HPDE6-E6E7 (cell line): Measurements from ENCODE around the gene SRXN1.

Experiments
- DNase-seq: peaks from one replicate; pipeline ENCODE4 v3.0.0; 2011; ENCODE audit warnings: missing footprints; ENCODE audit errors: extremely low spot score

SRXN1 gene

DNA sequence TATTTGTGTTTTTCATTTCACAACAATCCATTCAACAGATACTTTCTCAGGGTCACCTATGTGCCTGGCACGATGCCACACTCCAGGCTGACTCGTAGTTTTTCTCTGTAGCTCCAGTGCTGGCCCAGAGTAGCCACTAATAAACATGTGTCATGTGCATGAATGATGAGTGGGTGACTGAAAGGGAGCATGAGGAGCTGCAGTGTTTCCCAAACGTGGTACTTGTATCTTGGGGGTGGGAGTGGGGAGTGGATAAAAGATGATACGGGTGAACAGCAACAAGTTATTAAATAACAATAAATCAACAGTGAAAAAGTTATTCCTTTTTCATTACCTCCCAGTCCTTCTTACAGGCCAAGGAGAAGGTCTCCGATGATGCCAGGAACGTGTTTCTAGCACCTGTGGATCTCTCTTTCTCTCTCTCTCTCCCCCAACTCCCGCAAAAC lies 17.1 kb downstream of the SRXN1 start:
- no peak for DNase-seq

DNA sequence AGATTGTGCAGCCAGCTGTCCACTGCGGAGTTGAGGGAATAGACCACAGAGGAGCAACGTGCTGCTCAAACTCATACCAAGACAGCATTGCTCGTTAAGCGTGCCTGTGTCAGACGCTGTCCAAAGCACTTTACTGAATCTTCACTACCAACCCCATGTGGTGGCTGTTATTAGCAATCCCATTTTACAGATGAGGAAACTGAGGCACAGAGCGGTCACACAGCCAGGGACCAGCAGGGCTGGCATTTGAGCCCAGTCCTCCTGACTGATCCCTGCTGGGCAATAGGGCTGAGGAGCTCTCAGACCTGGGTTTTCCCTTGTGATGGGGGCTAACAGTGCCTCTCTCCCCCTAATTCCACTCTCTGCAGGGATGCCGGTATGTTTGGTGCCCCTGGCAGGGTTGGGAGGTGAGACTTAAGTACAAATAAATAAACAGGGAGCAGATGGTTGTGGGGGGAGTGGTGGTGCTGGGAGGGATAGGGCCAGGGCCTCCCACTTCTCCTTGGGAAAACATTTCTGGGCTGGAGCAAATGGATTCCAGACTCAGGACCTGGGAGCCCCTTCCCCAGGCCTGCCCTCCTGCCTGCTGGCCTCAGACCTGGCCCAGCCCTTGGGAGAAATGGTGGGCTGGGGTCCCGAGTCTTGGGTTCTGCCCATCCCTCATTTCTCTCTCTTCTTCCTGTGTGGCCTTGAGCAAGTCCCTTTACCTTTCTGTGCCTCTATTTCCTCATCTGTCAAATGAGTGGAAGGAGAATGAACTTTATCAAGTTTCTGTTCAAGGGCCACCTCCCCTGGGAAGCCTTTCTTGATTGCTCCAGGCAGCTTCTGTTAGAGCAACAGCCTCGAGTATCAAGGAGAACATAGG lies 17.7 kb downstream of the SRXN1 start:
- no peak for DNase-seq

DNA sequence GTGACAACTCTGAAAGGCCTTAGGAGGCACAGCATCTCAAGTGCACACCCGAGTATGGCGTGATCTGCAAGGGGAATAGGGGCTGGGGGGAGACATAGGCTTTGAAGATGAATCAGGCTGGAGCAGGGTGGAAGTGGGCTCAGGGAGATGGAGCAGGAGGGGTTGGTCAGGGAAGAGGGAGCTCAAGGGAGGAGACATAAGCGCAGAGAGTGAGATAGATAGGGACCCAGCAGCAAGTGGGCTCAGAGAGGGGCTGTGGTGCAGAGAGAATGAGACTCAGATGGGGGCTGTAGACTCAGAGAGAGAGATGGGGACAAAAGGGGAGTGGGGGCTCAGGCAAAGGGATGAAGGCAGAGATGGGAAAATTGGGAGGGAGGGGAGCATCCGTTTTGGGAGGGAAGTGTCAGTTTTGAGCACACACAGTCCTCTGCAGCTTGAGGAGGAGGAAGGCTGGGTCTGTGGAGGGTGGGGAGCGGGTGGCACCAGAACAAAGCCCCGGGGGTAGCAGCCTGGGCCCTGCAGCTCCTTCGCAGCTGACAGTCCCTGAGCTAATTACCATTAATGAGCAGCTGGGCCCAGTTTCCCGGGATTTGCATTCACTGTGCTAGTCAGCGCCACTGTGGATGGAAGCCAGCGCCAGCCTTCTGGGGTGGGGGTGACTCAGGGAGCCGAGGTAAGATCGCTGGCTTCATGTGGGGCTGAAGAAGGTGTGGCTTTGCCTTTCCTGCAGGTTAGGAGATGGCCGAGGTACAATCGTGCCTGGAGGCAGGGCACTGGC lies 18.7 kb downstream of the SRXN1 start:
- DNase-seq = no peak

DNA sequence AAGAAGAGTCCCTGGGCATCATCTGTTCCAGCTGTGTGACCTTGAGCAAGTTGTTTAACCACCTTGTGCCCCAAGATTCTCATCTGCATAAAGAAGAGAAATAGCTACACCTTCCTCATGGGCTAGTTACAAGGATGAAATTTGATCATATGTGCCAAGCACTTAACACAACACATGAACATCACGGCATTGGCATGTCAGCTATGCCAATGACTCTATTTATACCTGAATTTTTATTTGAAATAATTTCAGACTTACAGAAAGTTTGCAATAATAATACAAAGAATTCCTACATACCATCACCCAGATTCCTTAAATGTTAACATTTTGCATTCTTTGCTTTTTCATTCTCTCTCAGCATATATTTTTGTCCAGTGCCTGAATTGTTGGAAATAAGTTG lies 21.9 kb downstream of the SRXN1 start:
- DNase-seq = no peak

DNA sequence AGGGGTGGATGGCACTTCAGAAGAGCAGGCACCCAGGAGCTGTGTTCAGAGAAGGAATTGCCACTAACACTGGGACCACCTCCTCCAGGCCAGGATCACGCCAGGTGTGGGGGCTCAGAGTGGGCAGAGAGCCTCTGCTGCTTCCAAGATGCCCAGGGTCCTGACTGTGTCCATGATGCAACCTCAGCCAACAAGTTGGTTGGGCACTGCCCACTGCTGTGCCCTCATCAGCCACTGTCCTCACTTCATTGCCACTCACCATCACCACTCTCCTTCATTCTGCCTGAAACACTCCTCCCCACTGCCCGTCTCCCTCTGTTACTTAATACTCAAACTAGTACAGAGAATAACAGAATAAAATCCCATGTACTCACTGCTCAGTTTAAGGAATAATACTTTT lies 26.4 kb downstream of the SRXN1 start:
- DNase-seq = no peak

DNA sequence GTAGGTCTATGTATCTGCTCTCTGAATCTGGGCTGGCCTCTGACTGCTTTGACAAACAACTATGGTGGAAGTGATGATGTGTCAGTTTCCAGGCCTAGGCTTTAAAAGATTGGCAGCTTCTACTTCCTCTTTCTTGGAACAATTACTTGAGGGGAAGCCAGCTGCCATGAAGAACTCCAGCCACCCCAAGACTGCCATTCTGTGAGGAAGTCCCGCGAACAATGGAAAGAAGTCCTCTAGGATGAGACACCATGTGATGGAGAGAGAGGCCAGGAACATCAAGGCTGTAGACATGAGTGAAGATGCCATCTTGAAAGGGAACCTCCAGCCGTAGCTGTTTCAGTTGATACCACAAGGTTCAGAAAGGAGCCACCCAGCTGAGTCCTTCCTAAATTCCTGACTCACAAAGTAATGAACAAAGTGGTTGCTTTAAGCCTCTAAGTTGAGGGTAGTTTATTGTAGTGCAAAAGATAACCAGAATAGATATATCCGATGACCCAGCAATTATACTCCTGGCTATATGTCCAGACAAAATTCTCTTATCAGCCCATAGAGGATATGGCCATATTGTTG lies 27.6 kb downstream of the SRXN1 start:
- no peak for DNase-seq

DNA sequence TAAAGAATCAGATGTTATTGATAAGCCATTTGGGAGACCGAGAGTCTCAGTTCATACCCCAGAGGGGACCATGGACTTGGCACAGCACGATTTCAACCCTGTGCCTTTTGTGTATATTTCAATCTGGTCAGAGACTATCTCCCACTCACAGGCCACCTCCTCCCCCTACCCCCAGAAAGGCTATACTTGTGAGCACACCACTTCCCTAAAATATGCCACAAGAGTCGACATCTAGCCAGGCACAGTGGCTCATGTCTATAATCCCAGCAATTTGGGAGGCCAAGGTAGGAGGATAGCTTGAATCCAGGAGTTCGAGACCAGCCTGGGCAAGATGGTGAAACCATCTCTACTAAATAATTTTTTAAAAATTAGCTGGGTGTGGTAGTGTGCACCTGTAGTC lies 29.3 kb downstream of the SRXN1 start:
- no peak for DNase-seq

DNA sequence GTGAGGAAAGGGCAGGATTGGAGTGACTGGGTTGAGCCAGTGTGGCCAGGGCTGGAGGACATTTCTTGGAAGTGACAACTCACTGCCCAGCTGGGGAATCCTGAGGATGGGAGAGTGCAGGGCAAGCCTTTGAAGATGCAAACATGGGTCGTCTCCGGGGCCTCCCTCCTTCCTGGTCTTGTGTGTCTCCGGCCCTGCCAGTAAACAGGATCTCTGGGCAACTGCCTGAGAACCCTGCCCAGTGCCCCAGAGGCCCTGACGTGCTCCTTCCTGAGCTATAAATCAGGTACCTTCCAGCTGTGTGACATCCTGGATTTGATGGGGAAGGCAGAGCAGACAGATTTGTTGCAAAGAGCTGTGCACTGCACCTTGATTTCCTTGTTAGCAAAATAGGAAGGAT lies 30.0 kb downstream of the SRXN1 start:
- DNase-seq = no peak

DNA sequence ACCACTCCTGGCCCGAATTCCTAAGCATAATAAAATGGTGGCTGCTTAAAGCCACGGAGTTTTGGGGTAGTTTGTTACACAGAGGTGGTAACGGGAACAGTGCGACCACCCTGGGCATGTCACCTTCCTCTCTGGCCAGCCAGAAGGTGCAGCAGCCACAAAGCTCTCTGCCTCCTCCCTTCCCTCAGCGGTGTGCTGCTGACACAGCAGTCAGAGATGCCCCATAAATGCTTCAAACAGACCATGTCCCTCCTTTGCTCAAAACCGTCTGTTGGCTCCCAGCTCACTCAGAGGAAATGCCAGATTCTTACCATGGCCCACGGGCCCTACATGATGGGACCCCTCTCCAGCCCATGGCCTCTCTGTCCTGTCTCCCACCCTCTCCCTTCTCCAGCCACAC lies 30.8 kb downstream of the SRXN1 start:
- DNase-seq = no peak

DNA sequence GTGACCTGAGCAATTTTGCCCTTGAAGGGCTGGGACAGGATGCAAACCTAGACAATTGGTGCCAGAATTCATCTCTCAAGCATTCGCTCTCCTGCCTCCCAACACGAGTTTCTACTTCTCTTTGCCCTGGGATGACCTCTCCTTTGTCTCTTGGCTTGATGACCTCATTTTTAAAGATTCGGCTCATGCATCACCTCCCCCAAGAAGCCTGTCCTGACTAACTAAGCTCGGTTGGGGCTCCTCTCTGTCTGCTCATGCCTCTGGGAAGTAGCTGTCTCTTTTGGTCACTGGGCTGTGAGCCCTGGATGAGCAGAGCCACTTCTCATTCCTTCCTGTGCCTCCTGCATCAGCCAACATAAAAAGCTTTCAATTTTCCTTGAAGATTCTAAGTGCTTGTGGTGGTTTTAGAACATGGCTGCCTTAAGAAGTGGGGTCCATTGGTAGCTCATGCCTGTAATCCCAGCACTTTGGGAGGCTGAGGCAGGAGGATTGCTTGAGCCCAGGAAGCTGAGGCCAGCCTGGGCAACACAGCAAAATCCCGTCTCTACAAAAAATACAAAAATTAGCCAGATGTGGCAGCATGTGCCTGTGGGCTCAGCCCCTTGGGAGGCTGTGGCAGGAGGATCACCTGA lies 31.8 kb downstream of the SRXN1 start:
- no peak for DNase-seq

DNA sequence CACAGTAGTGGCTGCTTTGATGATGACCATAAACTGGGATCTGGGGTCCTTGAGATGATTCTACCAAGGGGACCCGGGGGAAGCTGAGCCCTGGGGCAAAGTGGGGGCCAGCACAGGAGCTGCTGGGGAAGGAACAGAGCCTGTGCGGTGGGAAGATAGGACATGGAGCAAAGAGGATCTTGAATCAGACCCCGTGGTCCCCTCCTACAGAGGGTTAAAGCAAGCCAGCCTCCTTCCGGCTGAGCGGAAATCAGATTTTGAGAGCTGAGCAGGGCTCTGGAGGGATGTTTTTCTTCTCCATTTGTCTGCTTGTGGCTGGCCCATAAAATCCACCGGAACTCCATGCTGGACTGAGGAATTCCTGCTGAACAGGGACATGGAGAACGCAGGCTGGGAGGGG lies 32.8 kb downstream of the SRXN1 start:
- no peak for DNase-seq

DNA sequence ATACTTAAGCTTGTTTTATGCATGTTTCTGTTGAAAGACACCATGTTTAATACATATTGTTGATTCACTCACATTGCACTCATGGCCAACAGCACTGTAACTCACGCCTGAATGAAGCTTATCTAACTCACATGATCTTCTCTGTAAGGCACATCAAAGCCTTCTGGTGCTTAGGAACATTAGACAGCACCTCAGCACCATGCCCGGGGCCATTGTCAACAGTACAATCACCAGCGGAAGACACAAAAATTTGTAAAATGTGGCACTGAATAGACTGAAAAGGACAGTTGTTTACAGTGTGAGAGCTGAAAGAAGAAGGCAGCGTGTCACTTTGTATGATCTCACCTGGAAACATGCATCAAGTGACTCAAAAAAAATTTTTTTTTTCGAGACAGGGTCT lies 34.0 kb downstream of the SRXN1 start:
- DNase-seq = no peak

DNA sequence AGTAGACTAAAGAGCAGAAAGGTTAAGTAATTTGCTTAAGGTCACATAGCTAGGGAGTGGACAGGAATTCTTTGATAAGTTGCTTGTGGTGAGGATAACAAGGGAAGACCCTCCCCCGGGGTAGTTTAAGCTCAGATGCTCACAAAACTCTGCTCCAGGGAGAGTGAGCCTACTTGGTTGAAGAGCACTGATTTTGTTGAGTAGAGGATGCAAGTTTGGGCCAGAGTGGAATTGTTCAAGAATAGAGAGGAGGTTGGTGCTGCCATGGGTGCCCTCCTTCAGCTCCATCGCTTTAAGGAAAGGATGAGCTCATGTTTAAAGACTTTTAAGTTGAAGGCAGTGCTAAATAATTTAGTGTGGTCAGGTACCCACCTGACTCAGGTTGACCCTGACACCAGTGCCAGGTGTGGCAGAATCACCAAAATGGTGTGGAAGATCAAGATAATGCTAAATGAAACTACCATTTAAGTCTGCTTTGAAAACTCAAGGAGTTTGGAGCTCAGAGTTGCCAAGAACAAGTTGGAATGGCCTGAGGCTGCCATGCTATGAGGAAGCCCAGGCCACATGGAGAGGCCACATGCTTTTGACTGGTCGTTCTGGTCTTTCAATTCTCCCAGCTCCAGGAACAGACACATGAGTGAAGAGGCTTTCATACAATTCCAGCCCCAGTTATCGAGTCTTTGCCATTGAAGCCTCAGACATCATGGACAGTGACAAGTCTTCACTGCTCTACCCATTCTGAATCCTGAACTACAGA lies 34.9 kb downstream of the SRXN1 start:
- no peak for DNase-seq

DNA sequence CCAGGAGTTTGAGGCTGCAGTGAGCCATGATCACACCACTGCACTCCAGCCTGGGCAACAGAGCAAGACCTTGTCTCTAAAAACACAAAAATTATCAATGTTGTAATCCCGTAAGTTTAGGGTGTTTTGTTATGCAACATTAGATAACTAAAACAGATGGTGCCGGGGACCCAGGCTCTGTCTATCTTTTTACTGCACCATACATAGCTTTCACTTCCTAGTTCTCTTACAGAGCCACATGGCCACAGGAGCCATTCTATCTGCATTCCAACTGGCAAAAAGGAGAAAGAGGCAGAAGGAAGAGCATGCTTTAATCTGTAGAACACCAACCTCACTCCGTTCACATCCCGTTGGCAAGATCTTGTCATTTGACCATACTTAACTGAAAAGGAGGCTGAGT lies 37.5 kb downstream of the SRXN1 start:
- no peak for DNase-seq

DNA sequence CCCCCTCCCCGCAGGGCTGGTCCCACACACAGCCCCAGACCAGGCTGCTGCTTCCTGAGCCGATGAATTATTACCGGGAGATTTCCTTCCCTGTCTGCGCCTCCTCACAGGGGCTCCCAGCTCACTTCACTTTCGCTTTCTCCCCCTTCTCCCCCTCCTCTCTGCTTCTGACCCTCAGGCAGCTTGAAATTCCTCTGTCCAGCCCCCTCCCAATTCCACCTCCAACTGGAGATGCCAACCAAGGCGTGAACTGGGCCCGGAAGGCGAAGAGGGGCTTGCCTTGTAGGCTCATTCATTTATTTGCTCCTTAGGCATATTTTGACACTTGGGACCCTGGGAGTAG lies 41.2 kb downstream of the SRXN1 start:
- no peak for DNase-seq

DNA sequence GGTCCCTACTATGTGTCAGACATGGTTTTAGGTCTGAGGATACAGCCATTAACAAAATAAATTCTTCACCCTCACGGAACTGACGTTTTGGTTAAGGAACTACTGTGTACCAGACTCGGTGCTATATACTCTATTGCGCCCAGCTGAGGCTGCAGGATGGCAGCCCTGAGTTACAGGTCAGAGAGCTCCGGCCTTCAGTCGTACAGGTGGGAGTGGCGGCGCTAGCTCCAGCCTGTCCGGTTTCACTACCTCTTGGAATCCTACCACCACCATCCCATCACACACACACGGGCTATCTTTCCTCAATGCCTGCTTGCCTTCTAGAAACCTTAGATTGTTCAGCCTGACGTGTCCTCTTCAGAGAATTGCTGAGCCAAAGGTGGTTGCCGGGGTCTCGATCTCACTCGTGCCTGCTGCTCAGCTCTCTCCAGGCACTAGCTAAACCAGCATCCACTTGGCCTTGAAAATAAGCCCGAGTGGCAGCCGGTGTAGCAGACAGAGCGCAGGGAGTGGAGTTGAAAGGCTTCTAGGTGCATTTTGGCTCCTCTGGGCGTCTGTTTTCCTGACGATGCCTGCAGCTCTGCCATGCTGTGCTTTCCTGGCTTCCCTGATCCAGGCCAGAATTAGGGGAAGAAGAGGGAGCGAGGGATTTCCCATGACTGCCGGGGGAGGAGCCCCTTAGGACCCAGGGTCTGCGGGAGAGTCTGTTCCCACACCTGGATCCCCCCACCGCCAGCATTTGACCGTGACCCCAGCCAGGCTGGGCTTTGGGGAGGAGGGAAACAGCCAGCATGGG lies 41.8 kb downstream of the SRXN1 start:
- DNase-seq = no peak

DNA sequence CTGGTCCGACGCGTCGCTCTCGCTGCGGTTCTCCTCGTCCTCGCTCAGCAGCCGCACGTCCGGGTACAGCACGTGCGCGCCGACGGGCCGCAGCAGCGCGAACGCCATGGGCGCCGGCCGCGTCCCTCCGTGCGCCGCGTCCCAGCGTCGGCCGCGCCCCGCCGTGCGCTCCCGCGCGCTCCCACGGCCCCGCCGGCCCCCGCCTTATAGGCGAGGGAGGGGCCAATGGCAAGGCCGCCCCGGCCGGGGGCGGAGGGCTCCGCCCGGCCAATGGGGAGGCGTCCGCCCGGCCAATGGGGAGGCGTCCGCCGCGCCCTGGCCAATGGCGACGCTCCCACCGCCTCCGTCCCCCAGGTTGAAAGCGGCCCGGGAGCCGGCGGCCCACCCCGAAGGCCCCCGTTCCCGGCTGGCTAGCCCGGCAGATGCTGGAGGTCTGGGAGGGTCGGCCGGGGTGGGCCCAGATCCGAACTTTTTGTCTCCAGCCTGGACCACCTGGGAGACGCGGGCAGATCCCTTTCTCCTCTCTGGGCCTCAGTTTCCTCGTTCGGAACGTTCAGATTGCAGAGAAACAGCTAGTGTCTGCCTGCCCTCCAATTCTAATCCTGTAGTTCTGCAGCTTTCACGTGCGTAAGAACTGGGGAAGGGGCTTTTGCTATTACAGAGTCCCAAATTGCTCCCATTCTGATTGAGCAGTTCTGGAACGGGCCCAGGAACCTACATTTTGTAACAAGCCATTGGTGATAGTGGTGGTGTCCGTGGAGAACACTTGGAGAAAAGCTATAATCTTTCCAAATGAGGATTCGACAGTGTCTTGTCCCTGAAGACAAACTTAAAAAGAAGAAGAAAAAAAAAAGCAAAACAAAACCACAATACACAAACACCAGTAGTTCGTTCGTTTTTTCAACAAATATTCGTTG lies 42.6 kb downstream of the SRXN1 start, which contains the start of gene TCF15:
TCF15 (minus strand) TSS at position 180 of the 917 bp plus-strand sequence; CDS start at position 108, 72 bp downstream.
- peak; percentile 41 for DNase-seq

DNA sequence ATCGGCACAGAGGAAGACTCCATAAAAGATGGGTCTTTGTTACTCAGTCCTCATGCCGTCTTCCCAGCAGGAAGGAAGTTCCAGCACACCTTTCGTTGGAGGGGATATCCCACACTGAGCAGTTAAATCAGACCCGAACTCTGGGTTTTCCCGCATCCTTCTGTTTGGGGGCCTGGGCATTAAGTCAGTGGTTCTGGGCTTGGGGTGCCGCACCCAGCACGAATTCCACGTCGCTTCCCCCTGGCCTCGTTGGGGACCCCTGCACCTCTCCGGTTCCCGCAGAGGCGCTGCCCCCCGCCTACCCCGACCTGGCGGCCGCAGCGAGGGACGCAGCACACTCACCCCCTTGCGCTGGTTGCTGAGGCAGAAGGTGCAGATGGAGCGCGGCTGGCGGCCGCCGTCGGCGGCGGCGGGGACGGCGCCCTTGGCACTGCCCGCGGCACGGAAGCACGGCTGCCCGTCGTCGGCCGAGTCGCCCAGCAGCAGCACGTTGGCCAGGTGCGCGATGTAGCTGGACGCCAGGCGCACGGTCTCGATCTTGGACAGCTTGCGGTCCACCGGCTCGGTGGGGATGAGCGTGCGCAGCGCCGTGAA lies 43.5 kb downstream of the SRXN1 start:
- DNase-seq = no peak

DNA sequence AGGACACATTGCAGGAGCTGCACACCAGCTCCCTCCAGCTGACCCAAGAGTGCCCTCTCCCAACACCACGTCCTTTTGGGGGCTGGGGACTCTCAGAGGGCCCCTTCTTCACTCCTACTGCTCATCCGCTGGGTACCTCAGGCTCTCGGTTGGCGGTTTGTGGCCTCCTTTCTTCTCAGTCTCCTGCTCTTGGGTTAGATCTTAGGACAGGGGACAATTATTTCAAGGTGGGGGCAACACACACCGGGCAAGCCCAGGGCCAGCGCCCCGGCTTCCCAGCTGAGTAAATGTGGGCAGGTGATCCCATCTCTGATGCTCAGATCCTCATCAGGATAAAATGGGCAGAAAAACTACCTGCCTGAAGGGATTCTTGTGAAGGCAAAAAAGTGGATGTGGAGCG lies 44.0 kb downstream of the SRXN1 start:
- no peak for DNase-seq
